Breast epithelium (tissue), 3 donors: ENCODE results near the gene KDM6B.

Source experiments
- CTCF ChIP-seq, 3 donors: fragments of 450-650 bp; IDR thresholded peaks; one replicate each; pipeline ENCODE4 v1.5.1; 2016 to 2017; ENCODE audit warnings: antibody characterized with exemption in 3 of 3, mild to moderate bottlenecking in 3 of 3, moderate library complexity in 3 of 3
- POLR2A ChIP-seq: fragments of 450-650 bp; IDR thresholded peaks from one replicate; pipeline ENCODE4 v1.6.1; 2016; ENCODE audit warnings: antibody characterized with exemption, mild to moderate bottlenecking, moderate library complexity
- POLR2AphosphoS5 ChIP-seq, 3 donors: sonication (generic); formaldehyde crosslinking; IDR thresholded peaks; one replicate each; pipeline ENCODE4 v1.6.1; 2017; ENCODE audit warnings: antibody characterized with exemption in 3 of 3

- TF ChIP-seq POLR2A: no peak
- TF ChIP-seq CTCF (IDR thresholded peaks at IDR 0.05): no peak
- TF ChIP-seq POLR2AphosphoS5 (IDR thresholded peaks at IDR 0.05): no peak
Measured at GRCh38 chr17:7882068-7882467, 48.1 kb downstream of the KDM6B start.
